ENCODE results near the gene SCN1A.

Gene SCN1A

DNA sequence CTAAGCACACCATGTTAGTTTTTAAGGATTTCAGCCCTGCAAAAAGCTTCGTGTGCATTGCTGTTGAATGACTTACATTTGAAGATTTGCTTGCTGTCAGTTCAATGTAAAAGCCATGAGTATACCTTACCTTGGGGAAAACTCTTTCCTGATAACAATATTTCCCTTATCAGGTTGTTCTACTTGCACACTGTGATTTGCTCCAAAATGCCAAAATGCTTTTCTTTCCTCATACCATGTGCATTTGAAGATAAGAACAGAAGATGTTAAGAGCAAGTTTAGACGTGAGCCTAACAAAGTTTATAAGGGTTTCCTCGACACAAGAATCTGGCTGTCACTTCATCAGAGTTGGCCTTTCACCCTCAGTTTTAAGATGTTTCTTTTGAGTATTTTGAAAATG, 57.6 kb downstream of the SCN1A start:
- H2AFZ ChIP-seq (ENCODE audit: low read depth, low read length) = no peak overlapping the region
- H3K36me3 ChIP-seq (ENCODE audit: insufficient read depth, low read length) = no peaks in the 10 kb centered on the region
- no peak for ATAC-seq (ENCODE audit: insufficient read depth, low read depth)
- no peaks in the 10 kb centered on the region for H4K20me1 ChIP-seq (ENCODE audit: insufficient read depth, low read length)
- no peak overlapping the region for H3K4me2 ChIP-seq (ENCODE audit: insufficient read depth, low read length)
- no peak overlapping the region for H3K4me3 ChIP-seq (ENCODE audit: low read depth in 1 of 2, low read length in 2 of 2)
- no peaks in the 10 kb centered on the region for H3K9me3 ChIP-seq (ENCODE audit: insufficient read depth, low read length, severe bottlenecking)
- H3K79me2 ChIP-seq (ENCODE audit: insufficient read depth, low read length) = no peaks in the 10 kb centered on the region
- DNase-seq = no peak
- no peak overlapping the region for H3K27ac ChIP-seq (ENCODE audit: low read length)
- no peaks in the 10 kb centered on the region for H3K4me1 ChIP-seq (ENCODE audit: insufficient read depth, low read length)
- TF ChIP-seq, protein P1, sequence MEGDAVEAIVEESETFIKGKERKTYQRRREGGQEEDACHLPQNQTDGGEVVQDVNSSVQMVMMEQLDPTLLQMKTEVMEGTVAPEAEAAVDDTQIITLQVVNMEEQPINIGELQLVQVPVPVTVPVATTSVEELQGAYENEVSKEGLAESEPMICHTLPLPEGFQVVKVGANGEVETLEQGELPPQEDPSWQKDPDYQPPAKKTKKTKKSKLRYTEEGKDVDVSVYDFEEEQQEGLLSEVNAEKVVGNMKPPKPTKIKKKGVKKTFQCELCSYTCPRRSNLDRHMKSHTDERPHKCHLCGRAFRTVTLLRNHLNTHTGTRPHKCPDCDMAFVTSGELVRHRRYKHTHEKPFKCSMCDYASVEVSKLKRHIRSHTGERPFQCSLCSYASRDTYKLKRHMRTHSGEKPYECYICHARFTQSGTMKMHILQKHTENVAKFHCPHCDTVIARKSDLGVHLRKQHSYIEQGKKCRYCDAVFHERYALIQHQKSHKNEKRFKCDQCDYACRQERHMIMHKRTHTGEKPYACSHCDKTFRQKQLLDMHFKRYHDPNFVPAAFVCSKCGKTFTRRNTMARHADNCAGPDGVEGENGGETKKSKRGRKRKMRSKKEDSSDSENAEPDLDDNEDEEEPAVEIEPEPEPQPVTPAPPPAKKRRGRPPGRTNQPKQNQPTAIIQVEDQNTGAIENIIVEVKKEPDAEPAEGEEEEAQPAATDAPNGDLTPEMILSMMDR (IDR thresholded peaks at IDR 0.05; ENCODE audit: borderline replicate concordance, extremely low read depth, low read length, poor library complexity, severe bottlenecking) = no peak
- TF ChIP-seq EZH2 (IDR thresholded peaks at IDR 0.05; ENCODE audit: borderline replicate concordance, low read depth, low read length, severe bottlenecking) = no peak
- peaks cover 17% of the 10 kb centered on the region for H3K27me3 ChIP-seq (ENCODE audit: insufficient read depth, low read length, poor library complexity)
- H3K9ac ChIP-seq (ENCODE audit: low read depth, low read length) = no peak overlapping the region

DNA sequence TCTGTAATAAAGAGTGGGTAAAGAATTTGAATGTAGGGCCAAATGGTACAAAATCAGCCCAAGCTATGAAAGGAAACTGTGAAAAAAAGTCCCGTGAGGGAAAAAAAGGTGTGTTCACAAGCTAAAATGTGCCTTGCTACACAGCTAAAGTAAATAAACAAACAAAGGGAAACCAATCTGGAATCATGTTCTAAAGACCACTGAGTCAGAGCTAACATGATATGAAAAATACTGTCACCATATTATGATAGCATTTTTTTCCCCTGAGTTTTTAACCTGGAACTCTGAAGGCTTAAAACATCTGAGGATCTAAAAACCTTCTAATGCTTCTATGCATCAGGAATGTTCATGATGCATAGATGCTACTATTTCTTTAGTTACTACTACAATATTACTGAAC, 58.8 kb downstream of the SCN1A start:
- Histone ChIP-seq H3K9ac (ENCODE audit: low read depth, low read length) (no peak overlapping the region), H3K36me3 (ENCODE audit: insufficient read depth, low read length) (no peaks in the 10 kb centered on the region), H3K27ac (ENCODE audit: low read length) (no peak overlapping the region), H3K4me3 (ENCODE audit: low read depth in 1 of 2, low read length in 2 of 2) (no peak overlapping the region), H2AFZ (ENCODE audit: low read depth, low read length) (no peak overlapping the region), H4K20me1 (ENCODE audit: insufficient read depth, low read length) (no peaks in the 10 kb centered on the region), H3K4me2 (ENCODE audit: insufficient read depth, low read length) (no peak overlapping the region), H3K79me2 (ENCODE audit: insufficient read depth, low read length) (no peaks in the 10 kb centered on the region), H3K4me1 (ENCODE audit: insufficient read depth, low read length) (no peaks in the 10 kb centered on the region), H3K9me3 (ENCODE audit: insufficient read depth, low read length, severe bottlenecking) (no peaks in the 10 kb centered on the region), H3K27me3 (ENCODE audit: insufficient read depth, low read length, poor library complexity) (peaks cover 17% of the 10 kb centered on the region)
- ATAC-seq (ENCODE audit: insufficient read depth, low read depth) (no peak), DNase-seq (no peak)
- TF ChIP-seq, protein P1 (IDR thresholded peaks at IDR 0.05; ENCODE audit: borderline replicate concordance, extremely low read depth, low read length, poor library complexity, severe bottlenecking) = no peak
- TF ChIP-seq EZH2 (IDR thresholded peaks at IDR 0.05; ENCODE audit: borderline replicate concordance, low read depth, low read length, severe bottlenecking) = no peak

DNA sequence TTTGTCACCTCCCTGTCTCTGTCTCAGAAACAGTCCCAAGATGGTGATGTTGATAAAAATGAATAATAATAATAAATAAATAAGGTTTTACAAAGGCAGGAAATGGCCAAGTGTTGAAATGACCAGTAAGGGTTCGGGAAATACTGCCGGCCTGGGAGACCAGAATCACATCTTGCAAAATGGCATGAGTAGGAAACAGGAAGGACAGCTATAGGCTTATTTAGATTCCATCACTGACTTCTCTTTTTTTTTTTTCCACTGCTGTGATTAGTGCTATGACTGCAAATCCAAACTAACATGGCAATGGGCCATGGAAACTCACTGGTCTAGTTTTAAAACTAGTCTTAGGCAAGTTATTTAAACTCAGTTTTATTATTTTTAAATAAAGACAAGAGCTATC, 60.6 kb downstream of the SCN1A start:
- ATAC-seq (ENCODE audit: insufficient read depth, low read depth) = no peak

More for the DNA sequence above, 60.6 kb downstream of the SCN1A start:
- no peak overlapping the region for H3K4me2 ChIP-seq (ENCODE audit: insufficient read depth, low read length)
- no peaks in the 10 kb centered on the region for H3K9me3 ChIP-seq (ENCODE audit: insufficient read depth, low read length, severe bottlenecking)
- no peak overlapping the region for H2AFZ ChIP-seq (ENCODE audit: low read depth, low read length)
- no peak overlapping the region for H3K27ac ChIP-seq (ENCODE audit: low read length)
- no peak overlapping the region for H3K9ac ChIP-seq (ENCODE audit: low read depth, low read length)
- no peaks in the 10 kb centered on the region for H4K20me1 ChIP-seq (ENCODE audit: insufficient read depth, low read length)
- H3K27me3 ChIP-seq (ENCODE audit: insufficient read depth, low read length, poor library complexity) = peaks cover 17% of the 10 kb centered on the region
- DNase-seq = no peak
- H3K4me1 ChIP-seq (ENCODE audit: insufficient read depth, low read length) = no peaks in the 10 kb centered on the region
- H3K79me2 ChIP-seq (ENCODE audit: insufficient read depth, low read length) = no peaks in the 10 kb centered on the region
- no peaks in the 10 kb centered on the region for H3K36me3 ChIP-seq (ENCODE audit: insufficient read depth, low read length)
- TF ChIP-seq EZH2 (IDR thresholded peaks at IDR 0.05; ENCODE audit: borderline replicate concordance, low read depth, low read length, severe bottlenecking) = no peak
- TF ChIP-seq, protein P1 (IDR thresholded peaks at IDR 0.05; ENCODE audit: borderline replicate concordance, extremely low read depth, low read length, poor library complexity, severe bottlenecking) = no peak
- no peak overlapping the region for H3K4me3 ChIP-seq (ENCODE audit: low read depth in 1 of 2, low read length in 2 of 2)
